Neural cell (in vitro differentiated cells): ENCODE measurements around the gene CFDP1. TPM values are rescaled to one million over a fixed set of nuclear protein-coding genes. Genes with fewer than 3 reads are reported as not detected.

ENCODE experiments used
- H2AFZ ChIP-seq: fragments of 200-600, 300-800 bp; sonication (generic), shearing (Covaris generic); 2 replicates; pipeline ENCODE4 v1.6.0; 2014; ENCODE audit warnings: low read depth, mild to moderate bottlenecking, antibody characterized with exemption, low read length, moderate library complexity
- H3F3A ChIP-seq: fragments of 200-600 bp; shearing (Covaris generic); 2 replicates; pipeline ENCODE4 v1.6.1; 2016; ENCODE audit warnings: mild to moderate bottlenecking, moderate library complexity, mixed read lengths, antibody characterized with exemption, low read length; ENCODE audit not compliant: insufficient read depth, poor library complexity, severe bottlenecking
- H3K27ac ChIP-seq: fragments of 200-600, 300-800 bp; sonication (generic), shearing (Covaris generic); 2 replicates; pipeline ENCODE4 v1.5.1; 2014; ENCODE audit warnings: mild to moderate bottlenecking, low read length, moderate library complexity
- H3K27me3 ChIP-seq: fragments of 300-800, 200-600 bp; sonication (generic), shearing (Covaris generic); 2 replicates; pipeline ENCODE4 v1.6.0; 2014; ENCODE audit warnings: mild to moderate bottlenecking, low read depth, low read length, moderate library complexity; ENCODE audit not compliant: insufficient read depth
- H3K36me3 ChIP-seq: fragments of 300-800, 200-600 bp; sonication (generic), shearing (Covaris generic); 2 replicates; pipeline ENCODE4 v1.5.1; 2014; ENCODE audit warnings: mild to moderate bottlenecking, antibody characterized with exemption, low read length, moderate library complexity; ENCODE audit not compliant: insufficient read depth
- H3K4me2 ChIP-seq: fragments of 300-800, 200-600 bp; sonication (generic), shearing (Covaris generic); 2 replicates; pipeline ENCODE4 v1.6.0; 2014; ENCODE audit warnings: mild to moderate bottlenecking, low read length
- H3K4me3 ChIP-seq: fragments of 300-800, 200-600 bp; sonication (generic), shearing (Covaris generic); 2 replicates; pipeline ENCODE4 v1.5.1; 2014; ENCODE audit warnings: mild to moderate bottlenecking, low read length, moderate library complexity
- H3K79me2 ChIP-seq: fragments of 200-600 bp; shearing (Covaris generic); replicated peaks from 2 replicates; pipeline ENCODE4 v1.6.0; 2014; ENCODE audit warnings: mild to moderate bottlenecking, low read length, moderate library complexity; ENCODE audit not compliant: insufficient read depth
- H3K9ac ChIP-seq: fragments of 300-800, 200-600 bp; sonication (generic), shearing (Covaris generic); 2 replicates; pipeline ENCODE4 v1.6.1; 2016; ENCODE audit warnings: mild to moderate bottlenecking, low read length, mixed read lengths
- H3K9me2 ChIP-seq: fragments of 200-600 bp; shearing (Covaris generic); 2 replicates; pipeline ENCODE4 v1.6.1; 2016; ENCODE audit warnings: mild to moderate bottlenecking, low read length, mixed read lengths; ENCODE audit not compliant: insufficient read depth
- H3K9me3 ChIP-seq: fragments of 200-600, 300-800 bp; sonication (generic), shearing (Covaris generic); 2 replicates; pipeline ENCODE4 v1.6.1; 2016; ENCODE audit warnings: mild to moderate bottlenecking, mixed run types, low read length, moderate library complexity, mixed read lengths
- H4K20me1 ChIP-seq: fragments of 200-600 bp; shearing (Covaris generic); 2 replicates; pipeline ENCODE4 v1.6.1; 2016; ENCODE audit warnings: mild to moderate bottlenecking, mixed run types; ENCODE audit not compliant: insufficient read depth
- EP300 ChIP-seq: fragments of 450-650 bp; conservative IDR thresholded peaks from 2 replicates; pipeline ENCODE4 v1.6.1; 2014; ENCODE audit warnings: antibody characterized with exemption, mild to moderate bottlenecking, moderate library complexity; ENCODE audit not compliant: poor library complexity, severe bottlenecking
- EZH2 ChIP-seq: fragments of 200-600, 300-800 bp; shearing (Covaris generic), sonication (generic); IDR thresholded peaks from 2 replicates; pipeline ENCODE4 v1.6.1; 2014; ENCODE audit warnings: antibody characterized with exemption, low read length, borderline replicate concordance, mild to moderate bottlenecking; ENCODE audit not compliant: insufficient read depth, poor library complexity, severe bottlenecking
- MXI1 ChIP-seq: fragments of 450-650 bp; conservative IDR thresholded peaks from 2 replicates; pipeline ENCODE4 v1.6.1; 2014; ENCODE audit warnings: antibody characterized with exemption, mild to moderate bottlenecking; ENCODE audit not compliant: poor library complexity, severe bottlenecking
- POLR2AphosphoS5 ChIP-seq: IDR thresholded peaks from 2 replicates; pipeline ENCODE4 v1.6.1; 2012
- RAD21 ChIP-seq: fragments of 450-650 bp; conservative IDR thresholded peaks from 2 replicates; pipeline ENCODE4 v1.6.1; 2014; ENCODE audit warnings: antibody characterized with exemption, mild to moderate bottlenecking, moderate library complexity
- SMC3 ChIP-seq: fragments of 450-650 bp; conservative IDR thresholded peaks from 2 replicates; pipeline ENCODE4 v1.6.1; 2014; ENCODE audit warnings: antibody characterized with exemption, mild to moderate bottlenecking, moderate library complexity; ENCODE audit not compliant: poor library complexity
- TAF1 ChIP-seq: IDR thresholded peaks from 2 replicates; pipeline ENCODE4 v1.6.1; 2012; ENCODE audit warnings: low read depth
- polyA plus RNA-seq: library from polyadenylated mRNA; depleted of rRNA; stranded (reverse); fragments of >200 nt; gene quantifications from 2 replicates; pipeline ENCODE4 v1.2.3, GENCODE V29; 2014
- TF ChIP-seq, protein P1 (sequence below): IDR thresholded peaks from 2 replicates; pipeline ENCODE4 v1.6.1; 2012; ENCODE audit warnings: borderline replicate concordance
- TF ChIP-seq, protein P2 (sequence below): fragments of 450-650 bp; IDR thresholded peaks from 2 replicates; pipeline ENCODE4 v1.5.1; 2014; ENCODE audit warnings: antibody characterized with exemption, mild to moderate bottlenecking, moderate library complexity; ENCODE audit not compliant: poor library complexity, severe bottlenecking

CFDP1 gene
- polyA plus RNA-seq, 1 donor from 2014 or later = 201 TPM

DNA sequence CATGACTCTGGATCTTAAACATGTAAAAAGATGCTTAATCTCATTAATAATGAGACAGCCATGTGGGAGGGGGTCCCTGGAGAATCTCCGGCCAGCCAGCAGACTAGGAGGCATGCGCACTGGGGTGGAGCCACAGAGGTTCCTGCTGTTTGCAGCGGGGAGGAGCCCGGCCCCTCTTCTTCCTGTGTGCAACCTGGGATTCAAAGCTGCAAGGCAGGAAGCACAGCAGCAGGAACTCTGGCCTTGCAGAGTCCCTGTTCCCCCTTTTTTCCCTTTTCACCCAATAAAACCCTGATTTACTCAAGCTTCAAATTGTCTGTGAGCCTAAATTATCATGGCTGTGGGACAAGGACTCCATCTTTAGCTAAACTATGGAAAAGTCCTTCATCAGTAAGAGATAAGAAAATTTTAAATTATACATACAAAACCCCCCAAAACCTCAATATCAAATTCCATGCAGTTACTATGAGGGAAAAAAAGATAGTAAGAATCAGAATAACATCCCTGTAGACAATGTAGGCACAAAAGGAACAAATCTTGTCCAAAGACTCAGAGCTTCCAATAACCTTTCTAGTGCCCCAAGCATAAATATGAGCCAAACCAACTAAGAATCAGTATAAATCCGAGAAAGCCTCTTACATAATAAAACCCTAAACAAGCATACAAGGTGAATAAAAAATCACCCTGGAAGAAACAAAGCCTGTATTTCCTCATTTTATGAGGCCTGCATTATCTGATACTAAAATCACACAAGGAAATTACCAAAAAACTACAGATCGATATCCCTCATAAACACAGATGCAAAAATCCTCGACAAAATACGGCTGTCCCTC, 12.1 kb downstream of the CFDP1 start:
- Histone ChIP-seq H3K27me3 (no peaks in the 10 kb centered on the region), H3K4me3 (peak overlapping the region; percentile 40), H3K4me2 (peak overlapping the region; percentile 65), H3K9me2 (no peaks in the 10 kb centered on the region), H3K79me2 (peaks cover 33% of the 10 kb centered on the region), H4K20me1 (no peaks in the 10 kb centered on the region), H3K9ac (peak overlapping the region; percentile 48), H3K9me3 (no peaks in the 10 kb centered on the region), H3F3A (no peaks in the 10 kb centered on the region), H2AFZ (no peak overlapping the region), H3K27ac (peak overlapping the region; percentile 48), H3K36me3 (no peaks in the 10 kb centered on the region)
- TF ChIP-seq RAD21 (no peak), POLR2AphosphoS5 (peak; percentile 22)

DNA sequence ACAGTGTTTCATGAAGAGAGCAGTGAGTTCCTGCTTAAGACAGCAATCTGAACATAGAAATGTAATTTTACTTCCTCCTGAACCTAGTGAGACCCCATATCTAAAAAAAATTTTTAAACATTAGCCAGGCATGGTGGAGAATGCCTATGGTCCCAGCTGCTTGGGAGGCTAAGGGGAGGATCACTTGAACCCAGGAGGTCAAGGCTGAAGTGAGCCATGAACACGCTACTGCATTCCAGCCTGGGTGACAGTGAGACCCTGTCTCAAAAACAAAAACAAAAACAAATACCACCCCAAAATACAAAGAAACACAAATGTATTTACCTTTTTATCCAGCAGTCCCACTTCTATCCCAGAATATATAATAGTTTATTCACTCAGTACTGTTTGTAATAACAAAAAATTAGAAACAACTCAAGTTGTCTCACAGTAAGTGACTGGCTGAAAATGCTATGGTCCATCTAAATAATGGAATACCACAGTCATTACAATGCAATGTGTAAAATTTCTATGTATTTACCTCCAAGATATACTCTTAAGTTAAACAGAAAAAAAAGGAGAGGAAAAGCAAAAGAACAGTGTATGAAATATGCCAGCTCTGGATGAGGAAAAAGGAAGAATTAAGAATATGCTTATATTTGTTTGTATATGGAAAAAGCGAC, 16.3 kb downstream of the CFDP1 start:
- TF ChIP-seq, protein P1, sequence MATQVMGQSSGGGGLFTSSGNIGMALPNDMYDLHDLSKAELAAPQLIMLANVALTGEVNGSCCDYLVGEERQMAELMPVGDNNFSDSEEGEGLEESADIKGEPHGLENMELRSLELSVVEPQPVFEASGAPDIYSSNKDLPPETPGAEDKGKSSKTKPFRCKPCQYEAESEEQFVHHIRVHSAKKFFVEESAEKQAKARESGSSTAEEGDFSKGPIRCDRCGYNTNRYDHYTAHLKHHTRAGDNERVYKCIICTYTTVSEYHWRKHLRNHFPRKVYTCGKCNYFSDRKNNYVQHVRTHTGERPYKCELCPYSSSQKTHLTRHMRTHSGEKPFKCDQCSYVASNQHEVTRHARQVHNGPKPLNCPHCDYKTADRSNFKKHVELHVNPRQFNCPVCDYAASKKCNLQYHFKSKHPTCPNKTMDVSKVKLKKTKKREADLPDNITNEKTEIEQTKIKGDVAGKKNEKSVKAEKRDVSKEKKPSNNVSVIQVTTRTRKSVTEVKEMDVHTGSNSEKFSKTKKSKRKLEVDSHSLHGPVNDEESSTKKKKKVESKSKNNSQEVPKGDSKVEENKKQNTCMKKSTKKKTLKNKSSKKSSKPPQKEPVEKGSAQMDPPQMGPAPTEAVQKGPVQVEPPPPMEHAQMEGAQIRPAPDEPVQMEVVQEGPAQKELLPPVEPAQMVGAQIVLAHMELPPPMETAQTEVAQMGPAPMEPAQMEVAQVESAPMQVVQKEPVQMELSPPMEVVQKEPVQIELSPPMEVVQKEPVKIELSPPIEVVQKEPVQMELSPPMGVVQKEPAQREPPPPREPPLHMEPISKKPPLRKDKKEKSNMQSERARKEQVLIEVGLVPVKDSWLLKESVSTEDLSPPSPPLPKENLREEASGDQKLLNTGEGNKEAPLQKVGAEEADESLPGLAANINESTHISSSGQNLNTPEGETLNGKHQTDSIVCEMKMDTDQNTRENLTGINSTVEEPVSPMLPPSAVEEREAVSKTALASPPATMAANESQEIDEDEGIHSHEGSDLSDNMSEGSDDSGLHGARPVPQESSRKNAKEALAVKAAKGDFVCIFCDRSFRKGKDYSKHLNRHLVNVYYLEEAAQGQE = no peak
- TF ChIP-seq, protein P2, sequence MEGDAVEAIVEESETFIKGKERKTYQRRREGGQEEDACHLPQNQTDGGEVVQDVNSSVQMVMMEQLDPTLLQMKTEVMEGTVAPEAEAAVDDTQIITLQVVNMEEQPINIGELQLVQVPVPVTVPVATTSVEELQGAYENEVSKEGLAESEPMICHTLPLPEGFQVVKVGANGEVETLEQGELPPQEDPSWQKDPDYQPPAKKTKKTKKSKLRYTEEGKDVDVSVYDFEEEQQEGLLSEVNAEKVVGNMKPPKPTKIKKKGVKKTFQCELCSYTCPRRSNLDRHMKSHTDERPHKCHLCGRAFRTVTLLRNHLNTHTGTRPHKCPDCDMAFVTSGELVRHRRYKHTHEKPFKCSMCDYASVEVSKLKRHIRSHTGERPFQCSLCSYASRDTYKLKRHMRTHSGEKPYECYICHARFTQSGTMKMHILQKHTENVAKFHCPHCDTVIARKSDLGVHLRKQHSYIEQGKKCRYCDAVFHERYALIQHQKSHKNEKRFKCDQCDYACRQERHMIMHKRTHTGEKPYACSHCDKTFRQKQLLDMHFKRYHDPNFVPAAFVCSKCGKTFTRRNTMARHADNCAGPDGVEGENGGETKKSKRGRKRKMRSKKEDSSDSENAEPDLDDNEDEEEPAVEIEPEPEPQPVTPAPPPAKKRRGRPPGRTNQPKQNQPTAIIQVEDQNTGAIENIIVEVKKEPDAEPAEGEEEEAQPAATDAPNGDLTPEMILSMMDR = no peak
- no peak for TF ChIP-seq EP300
- TF ChIP-seq RAD21 = no peak
- TF ChIP-seq POLR2AphosphoS5 = no peak
- TF ChIP-seq MXI1 = no peak
- TF ChIP-seq SMC3 = no peak
- TF ChIP-seq EZH2 = no peak
- TF ChIP-seq TAF1 = no peak
- H3K27me3 ChIP-seq = no peaks in the 10 kb centered on the region
- H2AFZ ChIP-seq = no peak overlapping the region
- no peaks in the 10 kb centered on the region for H3K9me2 ChIP-seq
- H3K9ac ChIP-seq = no peak overlapping the region
- H4K20me1 ChIP-seq = no peaks in the 10 kb centered on the region
- H3K36me3 ChIP-seq = no peaks in the 10 kb centered on the region
- peaks cover 32% of the 10 kb centered on the region for H3K79me2 ChIP-seq
- no peaks in the 10 kb centered on the region for H3F3A ChIP-seq
- H3K4me2 ChIP-seq = no peak overlapping the region
- no peak overlapping the region for H3K27ac ChIP-seq
- H3K9me3 ChIP-seq = no peaks in the 10 kb centered on the region
- no peak overlapping the region for H3K4me3 ChIP-seq
